HuH-7.5 (cell line): Measurements from ENCODE around the gene AFF4.

Source experiments
- DNase-seq: peaks from one replicate; pipeline ENCODE4 v3.0.0; 2011; ENCODE audit warnings: low spot score

The AFF4 gene

GRCh38 chr5:132826424-132827082, 136.9 kb downstream of the AFF4 start:
- DNase-seq, result no peak

DNA sequence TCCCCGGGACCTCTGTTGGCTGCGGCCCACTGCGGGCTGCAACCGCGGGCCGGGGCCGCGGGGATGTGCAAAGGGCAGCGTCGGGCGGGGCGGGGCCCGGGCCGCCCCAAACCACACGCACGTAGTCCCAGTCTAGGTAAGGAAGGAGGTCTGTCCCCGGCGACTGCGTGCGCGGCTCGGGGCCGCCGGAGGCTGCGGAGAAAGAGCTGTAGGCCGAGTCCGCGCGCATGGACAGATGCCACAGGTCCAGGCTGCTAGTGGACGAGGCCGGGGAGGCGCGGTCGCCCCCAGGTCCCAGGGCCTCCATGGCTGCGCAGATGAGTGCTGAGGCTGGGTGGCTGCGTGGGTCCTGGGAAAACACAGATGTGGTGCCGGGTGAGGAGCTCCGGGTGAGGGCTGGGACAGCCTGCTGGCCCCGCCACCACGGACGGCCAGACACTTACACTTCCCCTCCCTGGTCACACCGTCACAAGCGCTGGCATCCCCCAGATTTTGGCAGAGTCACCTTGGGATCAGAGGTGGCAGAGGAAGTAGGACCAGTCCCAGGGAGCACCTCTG, 137.5 kb downstream of the AFF4 start:
- DNase-seq, result no peak
